HPDE6-E6E7 (cell line): ENCODE data around the gene PUS1.

Experiments
- DNase-seq: peaks from one replicate; pipeline ENCODE4 v3.0.0; 2011; ENCODE audit warnings: missing footprints; ENCODE audit errors: extremely low spot score

Gene PUS1

GRCh38 chr12:131902332-131903241, 26.5 kb upstream of the PUS1 start:
- no peak for DNase-seq

GRCh38 chr12:131903270-131904255, 25.5 kb upstream of the PUS1 start:
- no peak for DNase-seq

- DNase-seq = no peak
These were observed 24.7 kb upstream of the PUS1 start for GRCh38 chr12:131904346-131904745.

- no peak for DNase-seq
These were observed 23.9 kb upstream of the PUS1 start for GRCh38 chr12:131905081-131905629.

- no peak for DNase-seq
These were observed 23.4 kb upstream of the PUS1 start for GRCh38 chr12:131905630-131906091.

- DNase-seq = no peak
These were observed 21.5 kb upstream of the PUS1 start for GRCh38 chr12:131907379-131908091.

GRCh38 chr12:131908092-131909080, 20.7 kb upstream of the PUS1 start:
- DNase-seq = no peak

GRCh38 chr12:131909081-131909751, 19.9 kb upstream of the PUS1 start:
- DNase-seq = no peak

GRCh38 chr12:131909752-131910219, 19.3 kb upstream of the PUS1 start:
- no peak for DNase-seq

- no peak for DNase-seq
These were observed 18.6 kb upstream of the PUS1 start for GRCh38 chr12:131910302-131911027.

- no peak for DNase-seq
These were observed 17.9 kb upstream of the PUS1 start for GRCh38 chr12:131911028-131911650.

- no peak for DNase-seq
These were observed 17.1 kb upstream of the PUS1 start for GRCh38 chr12:131911851-131912477.

GRCh38 chr12:131912518-131913274, 16.4 kb upstream of the PUS1 start:
- DNase-seq = no peak

GRCh38 chr12:131913666-131914065, 15.4 kb upstream of the PUS1 start:
- no peak for DNase-seq

- DNase-seq = no peak
These were observed 14.8 kb upstream of the PUS1 start for GRCh38 chr12:131914179-131914702.

GRCh38 chr12:131915000-131915689, 13.9 kb upstream of the PUS1 start:
- no peak for DNase-seq
